Glutamatergic neuron (in vitro differentiated cells): Measurements from ENCODE around the gene SRBD1. TPM values are rescaled to one million over a fixed set of nuclear protein-coding genes. Genes with fewer than 3 reads are reported as not detected.

Experiments
- DNase-seq: peaks from one replicate; pipeline ENCODE4 v3.0.0; 2022
- H3K27ac Mint-ChIP-seq: one replicate; pipeline ENCODE4 v1.8.0; 2020; ENCODE audit warnings: mild to moderate bottlenecking, mixed read lengths, inconsistent platforms; ENCODE audit not compliant: unreplicated experiment
- H3K27me3 Mint-ChIP-seq: one replicate; pipeline ENCODE4 v1.8.0; 2020; ENCODE audit warnings: mild to moderate bottlenecking, moderate library complexity, mixed read lengths, inconsistent platforms; ENCODE audit not compliant: unreplicated experiment
- H3K36me3 Mint-ChIP-seq: one replicate; pipeline ENCODE4 v1.8.0; 2020; ENCODE audit warnings: mild to moderate bottlenecking, mixed read lengths, inconsistent platforms; ENCODE audit not compliant: unreplicated experiment
- H3K4me1 Mint-ChIP-seq: one replicate; pipeline ENCODE4 v1.8.0; 2020; ENCODE audit warnings: mild to moderate bottlenecking, low read depth, mixed read lengths, inconsistent platforms; ENCODE audit not compliant: unreplicated experiment
- H3K4me3 Mint-ChIP-seq: one replicate; pipeline ENCODE4 v1.8.0; 2020; ENCODE audit warnings: mild to moderate bottlenecking, mixed read lengths, inconsistent platforms; ENCODE audit not compliant: unreplicated experiment
- H3K9me3 Mint-ChIP-seq: one replicate; pipeline ENCODE4 v1.8.0; 2020; ENCODE audit warnings: mild to moderate bottlenecking, moderate library complexity, mixed read lengths, inconsistent platforms; ENCODE audit not compliant: unreplicated experiment
- CTCF ChIP-seq: fragments of 200-600 bp; sonication (generic); IDR thresholded peaks from one replicate; pipeline ENCODE4 v1.5.0; 2021; ENCODE audit not compliant: partially characterized antibody, unreplicated experiment
- total RNA-seq: library from RNA; stranded (reverse); fragmentation: NEBNext Ultra II Directional; extraction: Animal tissue kit (Norgen Biotek cat#: 25700); gene quantifications from one replicate; pipeline ENCODE4 v1.2.1, GENCODE V29; 2021; ENCODE audit not compliant: unreplicated experiment

Gene SRBD1
- total RNA-seq, 1 donor from 2014 or later: 16.1 TPM

DNA sequence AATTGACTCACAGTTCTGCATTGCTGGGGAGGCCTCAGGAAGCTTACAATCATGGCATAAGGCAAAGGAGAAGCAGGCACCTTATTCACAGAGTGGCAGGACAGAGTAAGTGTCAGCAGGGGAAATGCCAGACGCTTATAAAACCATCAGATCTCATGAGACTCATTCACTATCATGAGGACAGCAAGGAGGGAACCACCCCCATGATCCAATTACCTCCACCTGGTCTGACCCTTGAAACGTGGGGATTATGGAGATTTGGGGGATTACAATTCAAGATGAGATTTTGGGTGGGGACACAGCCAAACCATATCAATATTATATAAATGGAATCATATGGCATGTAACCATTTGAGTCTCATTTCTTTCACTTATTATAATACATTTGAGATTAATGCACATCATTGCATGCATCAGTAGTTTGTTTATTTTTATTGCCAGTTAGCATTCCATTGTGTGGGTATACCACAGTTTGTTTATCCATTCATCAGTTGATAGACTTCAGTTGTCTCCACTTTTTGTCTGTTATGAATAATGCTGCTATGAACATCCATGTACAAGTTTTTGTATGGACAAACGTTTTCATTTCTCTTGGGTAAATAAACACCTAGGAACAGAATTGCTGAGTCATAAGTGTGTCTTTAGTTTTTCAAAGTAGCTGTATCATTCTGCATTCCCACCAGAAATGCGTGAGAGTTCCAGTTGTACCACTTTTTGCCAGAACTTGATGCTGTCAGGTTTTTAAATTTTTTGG is 5.8 kb upstream of the SRBD1 start:
- no peaks in the 10 kb centered on the region for H3K9me3 Mint-ChIP-seq
- no peak overlapping the region for H3K27ac Mint-ChIP-seq
- DNase-seq: no peak
- TF ChIP-seq CTCF: no peak
- no peak overlapping the region for H3K4me3 Mint-ChIP-seq
- no peaks in the 10 kb centered on the region for H3K4me1 Mint-ChIP-seq
- no peaks in the 10 kb centered on the region for H3K36me3 Mint-ChIP-seq
- H3K27me3 Mint-ChIP-seq: peaks cover 1% of the 10 kb centered on the region

DNA sequence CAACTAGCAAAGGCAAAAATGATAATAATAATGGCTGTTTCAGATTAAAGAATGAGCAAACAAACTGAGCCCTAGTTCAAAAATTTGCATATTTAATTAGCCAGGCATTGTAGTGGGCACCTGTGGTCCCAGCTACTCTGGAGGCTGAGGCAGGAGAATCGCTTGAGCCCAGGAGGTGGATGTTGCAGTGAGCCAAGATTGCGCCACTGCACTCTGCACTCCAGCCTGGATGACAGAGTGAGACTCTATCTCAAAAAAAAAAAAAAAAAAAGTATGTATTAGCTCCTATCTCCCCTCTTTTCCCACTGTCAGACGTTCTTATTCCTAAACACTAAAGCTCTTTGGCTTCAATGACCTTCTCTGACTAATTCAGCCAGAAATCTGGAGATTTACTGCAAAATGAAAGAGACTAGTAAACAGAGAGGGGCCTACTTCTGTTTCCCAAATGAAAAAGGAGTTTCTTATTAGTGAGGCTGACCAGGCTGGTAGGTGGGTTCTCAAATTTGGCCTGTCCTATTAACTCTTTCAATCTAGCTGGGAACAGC is 3.9 kb upstream of the SRBD1 start:
- DNase-seq: no peak
- peaks cover 3% of the 10 kb centered on the region for H3K9me3 Mint-ChIP-seq
- peaks cover 1% of the 10 kb centered on the region for H3K27me3 Mint-ChIP-seq
- no peak overlapping the region for H3K4me3 Mint-ChIP-seq
- H3K27ac Mint-ChIP-seq: no peak overlapping the region
- H3K4me1 Mint-ChIP-seq: peaks cover 2% of the 10 kb centered on the region
- no peak for TF ChIP-seq CTCF
- no peaks in the 10 kb centered on the region for H3K36me3 Mint-ChIP-seq

GRCh38 chr2:45614330-45614729 is 3.3 kb upstream of the SRBD1 start:
- no peak for TF ChIP-seq CTCF
- H3K27me3 Mint-ChIP-seq: peaks cover 1% of the 10 kb centered on the region
- peaks cover 2% of the 10 kb centered on the region for H3K4me1 Mint-ChIP-seq
- H3K9me3 Mint-ChIP-seq: peaks cover 3% of the 10 kb centered on the region
- DNase-seq: no peak
- H3K36me3 Mint-ChIP-seq: no peaks in the 10 kb centered on the region
- H3K4me3 Mint-ChIP-seq: no peak overlapping the region
- no peak overlapping the region for H3K27ac Mint-ChIP-seq

GRCh38 chr2:45612731-45613130 is 1.7 kb upstream of the SRBD1 start:
- Mint-ChIP-seq H3K36me3 (no peaks in the 10 kb centered on the region), H3K4me3 (no peak overlapping the region), H3K9me3 (peaks cover 3% of the 10 kb centered on the region), H3K27me3 (no peaks in the 10 kb centered on the region), H3K27ac (no peak overlapping the region), H3K4me1 (peaks cover 2% of the 10 kb centered on the region)
- no peak for DNase-seq
- TF ChIP-seq CTCF: no peak

DNA sequence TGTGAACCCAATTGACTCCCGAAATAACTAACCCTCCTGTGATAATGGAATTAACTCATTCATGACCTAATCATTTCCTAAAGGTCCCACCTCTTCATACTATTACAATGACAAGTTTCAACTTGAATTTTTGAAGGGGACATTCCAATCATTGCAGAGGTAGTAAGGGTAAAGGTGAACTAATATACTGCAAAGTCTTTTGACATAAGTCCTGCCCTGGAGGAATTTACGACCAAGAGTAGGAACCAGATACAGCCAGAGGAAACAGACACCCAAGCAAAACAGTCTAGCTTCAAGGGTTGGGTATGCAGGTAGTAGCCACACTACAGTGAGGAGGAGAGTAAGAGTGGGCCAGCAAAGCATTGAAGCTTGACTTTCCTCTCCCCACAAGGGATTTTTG is 1.2 kb upstream of the SRBD1 start:
- no peaks in the 10 kb centered on the region for H3K36me3 Mint-ChIP-seq
- H3K9me3 Mint-ChIP-seq: peaks cover 3% of the 10 kb centered on the region
- H3K27ac Mint-ChIP-seq: no peak overlapping the region
- DNase-seq: no peak
- H3K27me3 Mint-ChIP-seq: no peaks in the 10 kb centered on the region
- no peak for TF ChIP-seq CTCF
- H3K4me1 Mint-ChIP-seq: peaks cover 2% of the 10 kb centered on the region
- no peak overlapping the region for H3K4me3 Mint-ChIP-seq
